RKO (cell line): ENCODE data around the gene ABLIM2.
A peak's percentile ranks its signal among the peaks of the same experiment; 100 is the strongest.

ENCODE experiments used
- DNase-seq: peaks from one replicate; pipeline ENCODE4 v3.0.0-alpha.2; 2016; ENCODE audit warnings: low spot score

The ABLIM2 gene

GRCh38 chr4:8192748-8193738 lies 34.4 kb upstream of the ABLIM2 start:
- peak; percentile 45 for DNase-seq

GRCh38 chr4:8191136-8191747 lies 32.6 kb upstream of the ABLIM2 start:
- DNase-seq = peak; percentile 64

- no peak for DNase-seq
Observed at GRCh38 chr4:8189551-8190466, 31.2 kb upstream of the ABLIM2 start.

- DNase-seq = no peak
Observed at GRCh38 chr4:8188743-8189550, 30.3 kb upstream of the ABLIM2 start.

- peak; percentile 20 for DNase-seq
Observed at GRCh38 chr4:8188085-8188484, 29.5 kb upstream of the ABLIM2 start.

- DNase-seq = no peak
Observed at GRCh38 chr4:8185930-8186329, 27.3 kb upstream of the ABLIM2 start.

GRCh38 chr4:8185295-8185694 lies 26.7 kb upstream of the ABLIM2 start:
- DNase-seq = peak; percentile 40

GRCh38 chr4:8184061-8184460 lies 25.4 kb upstream of the ABLIM2 start:
- no peak for DNase-seq

- no peak for DNase-seq
Observed at GRCh38 chr4:8182858-8183725, 24.5 kb upstream of the ABLIM2 start.

GRCh38 chr4:8182294-8182693 lies 23.7 kb upstream of the ABLIM2 start:
- DNase-seq = no peak

GRCh38 chr4:8181844-8182243 lies 23.2 kb upstream of the ABLIM2 start:
- DNase-seq = no peak

- DNase-seq = no peak
Observed at GRCh38 chr4:8181119-8181518, 22.5 kb upstream of the ABLIM2 start.

GRCh38 chr4:8180310-8181093 lies 21.9 kb upstream of the ABLIM2 start:
- DNase-seq = no peak

- DNase-seq = no peak
Observed at GRCh38 chr4:8179771-8180170, 21.2 kb upstream of the ABLIM2 start.

GRCh38 chr4:8179074-8179473 lies 20.5 kb upstream of the ABLIM2 start:
- no peak for DNase-seq

- no peak for DNase-seq
Observed at GRCh38 chr4:8177956-8178355, 19.3 kb upstream of the ABLIM2 start.

- DNase-seq = no peak
Observed at GRCh38 chr4:8177552-8177951, 18.9 kb upstream of the ABLIM2 start.

- DNase-seq = peak; percentile 67
Observed at GRCh38 chr4:8176547-8177399, 18.2 kb upstream of the ABLIM2 start.

GRCh38 chr4:8175686-8176085 lies 17.1 kb upstream of the ABLIM2 start:
- DNase-seq = no peak
